Measurements from ENCODE around the gene GSX2.

GRCh38 chr4:54109241-54110018 lies 9.5 kb downstream of the GSX2 start:
- no peak for TF ChIP-seq POLR2A (IDR thresholded peaks at IDR 0.05; ENCODE audit: low read length)
- TF ChIP-seq GATA1 (IDR thresholded peaks at IDR 0.05; ENCODE audit: low read depth, low read length) = no peak

Data from erythroblast (primary cell).